GM12801 (cell line): Measurements from ENCODE around the gene ZNF367.

ENCODE experiments used
- CTCF ChIP-seq: IDR thresholded peaks from one replicate; pipeline ENCODE4 v1.5.1; 2011; ENCODE audit warnings: control low read depth; ENCODE audit not compliant: insufficient read length; ENCODE audit errors: extremely low read depth

ZNF367 gene

GRCh38 chr9:96367943-96368342 is 50.2 kb downstream of the ZNF367 start:
- no peak for TF ChIP-seq CTCF

GRCh38 chr9:96363175-96363967 is 54.8 kb downstream of the ZNF367 start:
- TF ChIP-seq CTCF, result no peak

- TF ChIP-seq CTCF, result no peak
Measured at GRCh38 chr9:96361668-96362067, 56.5 kb downstream of the ZNF367 start.

GRCh38 chr9:96360976-96361375 is 57.2 kb downstream of the ZNF367 start:
- TF ChIP-seq CTCF, result no peak

GRCh38 chr9:96350866-96351265 is 67.3 kb downstream of the ZNF367 start:
- no peak for TF ChIP-seq CTCF

GRCh38 chr9:96348261-96348660 is 69.9 kb downstream of the ZNF367 start:
- TF ChIP-seq CTCF, result no peak

GRCh38 chr9:96345551-96345950 is 72.6 kb downstream of the ZNF367 start:
- TF ChIP-seq CTCF, result no peak
